ENCODE data around the gene CD8B.

- TF ChIP-seq ZBTB7A (IDR thresholded peaks at IDR 0.05; ENCODE audit: low read depth), result no peak
- no peak for TF ChIP-seq REST (IDR thresholded peaks at IDR 0.05; ENCODE audit: low read depth)
- no peak for TF ChIP-seq NFIC (IDR thresholded peaks at IDR 0.05)
- TF ChIP-seq TAF1 (IDR thresholded peaks at IDR 0.05; ENCODE audit: low read depth), result no peak
- no peak for TF ChIP-seq RAD21 (IDR thresholded peaks at IDR 0.05; ENCODE audit: low read depth)
- no peak for TF ChIP-seq FOXM1 (IDR thresholded peaks at IDR 0.05; ENCODE audit: borderline replicate concordance, low read depth)
- no peak for TF ChIP-seq TCF12 (IDR thresholded peaks at IDR 0.05; ENCODE audit: low read depth)
- TF ChIP-seq YY1 (IDR thresholded peaks at IDR 0.05; ENCODE audit: low read depth), result no peak
- no peak for TF ChIP-seq EP300 (IDR thresholded peaks at IDR 0.05; ENCODE audit: borderline replicate concordance)
- TF ChIP-seq CEBPB (IDR thresholded peaks at IDR 0.05), result no peak
Measured at GRCh38 chr2:86769838-86770237, 91.8 kb downstream of the CD8B start.
